GM18870 (cell line): ENCODE results near the gene CFAP251.
"Not testable (repeated sequence)": the region's sequence is repeated elsewhere in the genome, so short reads cannot be mapped to it uniquely, and the experiment has no call there.

Source experiments
- ATAC-seq: cut with Tn5 transposase; IDR thresholded peaks from one replicate; pipeline ENCODE4 v1.9.1; 2021; ENCODE audit warnings: moderate library complexity; ENCODE audit not compliant: unreplicated experiment

The CFAP251 gene

GRCh38 chr12:121917950-121918678, at the start of gene CFAP251:
CFAP251 (plus strand) TSS chr12:121918592; CDS start chr12:121921306, 2,714 bp downstream.
- ATAC-seq = no peak

GRCh38 chr12:121869229-121869628, 49.2 kb upstream of the CFAP251 start:
- ATAC-seq = not testable (repeated sequence)

- ATAC-seq = no peak
Observed at GRCh38 chr12:121871467-121871866, 46.9 kb upstream of the CFAP251 start.

GRCh38 chr12:121872546-121873215, 45.7 kb upstream of the CFAP251 start:
- no peak for ATAC-seq

- ATAC-seq = no peak
Observed at GRCh38 chr12:121873216-121873569, 45.2 kb upstream of the CFAP251 start.

- ATAC-seq = no peak
Observed at GRCh38 chr12:121874071-121874470, 44.3 kb upstream of the CFAP251 start.

GRCh38 chr12:121875582-121875981, 42.8 kb upstream of the CFAP251 start:
- no peak for ATAC-seq

- ATAC-seq = not testable (repeated sequence)
Observed at GRCh38 chr12:121876080-121876447, 42.3 kb upstream of the CFAP251 start.

- no peak for ATAC-seq
Observed at GRCh38 chr12:121883315-121883660, 35.1 kb upstream of the CFAP251 start.

GRCh38 chr12:121885129-121885528, 33.3 kb upstream of the CFAP251 start:
- ATAC-seq = not testable (repeated sequence)

GRCh38 chr12:121888083-121888477, 30.3 kb upstream of the CFAP251 start:
- ATAC-seq = no peak

- ATAC-seq = peak; percentile 69
Observed at GRCh38 chr12:121888478-121889273, 29.7 kb upstream of the CFAP251 start, which contains the start of gene PSMD9. PSMD9 (plus strand) TSS chr12:121888790; CDS start chr12:121888857, 67 bp downstream.

GRCh38 chr12:121889274-121889624, 29.1 kb upstream of the CFAP251 start:
- no peak for ATAC-seq

- ATAC-seq = not testable (repeated sequence)
Observed at GRCh38 chr12:121889661-121890060, 28.7 kb upstream of the CFAP251 start.

GRCh38 chr12:121892673-121893561, 25.5 kb upstream of the CFAP251 start:
- ATAC-seq = no peak

GRCh38 chr12:121893961-121894460, 24.4 kb upstream of the CFAP251 start:
- no peak for ATAC-seq

GRCh38 chr12:121894633-121895032, 23.8 kb upstream of the CFAP251 start:
- ATAC-seq = no peak

- no peak for ATAC-seq
Observed at GRCh38 chr12:121898287-121898686, 20.1 kb upstream of the CFAP251 start.

GRCh38 chr12:121899590-121899989, 18.8 kb upstream of the CFAP251 start:
- no peak for ATAC-seq

- ATAC-seq = no peak
Observed at GRCh38 chr12:121903202-121903601, 15.2 kb upstream of the CFAP251 start.

GRCh38 chr12:121905746-121906145, 12.6 kb upstream of the CFAP251 start:
- no peak for ATAC-seq
